ENCODE data around the gene CHRM2.

CHRM2 gene

DNA sequence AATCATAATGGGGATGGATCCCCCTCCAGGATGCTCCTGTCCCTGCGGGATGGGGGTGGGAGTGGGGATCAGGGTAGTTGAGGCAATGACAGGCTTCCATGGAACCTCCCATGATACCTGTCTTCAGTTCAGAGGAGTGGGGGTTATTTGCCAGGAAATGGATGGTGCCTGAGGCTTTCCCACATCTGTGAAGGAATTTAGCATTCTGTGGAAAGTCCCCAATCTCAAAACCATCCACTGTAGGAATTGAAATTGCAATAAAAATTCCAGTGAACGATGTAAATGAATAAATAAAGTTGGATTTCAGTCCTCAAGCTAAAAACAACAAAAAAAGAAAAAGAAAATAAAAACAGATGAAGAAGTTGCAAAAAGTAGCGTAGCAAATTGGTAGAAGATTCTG lies 81.9 kb downstream of the CHRM2 start:
- no peak overlapping the region for H3K4me3 ChIP-seq (ENCODE audit: low read depth, low read length)
- TF ChIP-seq, protein P1, sequence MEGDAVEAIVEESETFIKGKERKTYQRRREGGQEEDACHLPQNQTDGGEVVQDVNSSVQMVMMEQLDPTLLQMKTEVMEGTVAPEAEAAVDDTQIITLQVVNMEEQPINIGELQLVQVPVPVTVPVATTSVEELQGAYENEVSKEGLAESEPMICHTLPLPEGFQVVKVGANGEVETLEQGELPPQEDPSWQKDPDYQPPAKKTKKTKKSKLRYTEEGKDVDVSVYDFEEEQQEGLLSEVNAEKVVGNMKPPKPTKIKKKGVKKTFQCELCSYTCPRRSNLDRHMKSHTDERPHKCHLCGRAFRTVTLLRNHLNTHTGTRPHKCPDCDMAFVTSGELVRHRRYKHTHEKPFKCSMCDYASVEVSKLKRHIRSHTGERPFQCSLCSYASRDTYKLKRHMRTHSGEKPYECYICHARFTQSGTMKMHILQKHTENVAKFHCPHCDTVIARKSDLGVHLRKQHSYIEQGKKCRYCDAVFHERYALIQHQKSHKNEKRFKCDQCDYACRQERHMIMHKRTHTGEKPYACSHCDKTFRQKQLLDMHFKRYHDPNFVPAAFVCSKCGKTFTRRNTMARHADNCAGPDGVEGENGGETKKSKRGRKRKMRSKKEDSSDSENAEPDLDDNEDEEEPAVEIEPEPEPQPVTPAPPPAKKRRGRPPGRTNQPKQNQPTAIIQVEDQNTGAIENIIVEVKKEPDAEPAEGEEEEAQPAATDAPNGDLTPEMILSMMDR (IDR thresholded peaks at IDR 0.05; ENCODE audit: low read depth, low read length, missing control alignments): no peak
- no peak for DNase-seq (ENCODE audit: low read depth)

DNA sequence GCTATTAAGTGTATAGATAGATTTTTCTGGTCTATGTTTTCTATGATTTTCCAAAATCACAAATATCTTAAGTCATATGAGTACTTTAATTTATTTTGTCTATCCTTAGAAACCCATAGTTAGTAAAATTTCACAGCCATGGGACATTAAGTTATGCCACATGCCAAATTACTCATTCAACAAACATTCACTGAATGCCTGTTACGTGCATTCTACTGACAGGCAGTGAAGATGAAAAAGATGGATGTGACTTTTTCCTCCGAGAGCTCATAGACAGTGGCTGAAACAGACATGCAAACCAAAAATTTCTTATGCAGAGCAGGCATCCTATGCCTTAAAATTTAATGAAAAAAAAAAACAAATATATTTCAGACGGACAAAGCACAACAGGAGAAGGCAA lies 84.9 kb downstream of the CHRM2 start:
- DNase-seq (ENCODE audit: low read depth): no peak
- TF ChIP-seq, protein P1 (IDR thresholded peaks at IDR 0.05; ENCODE audit: low read depth, low read length, missing control alignments): no peak

DNA sequence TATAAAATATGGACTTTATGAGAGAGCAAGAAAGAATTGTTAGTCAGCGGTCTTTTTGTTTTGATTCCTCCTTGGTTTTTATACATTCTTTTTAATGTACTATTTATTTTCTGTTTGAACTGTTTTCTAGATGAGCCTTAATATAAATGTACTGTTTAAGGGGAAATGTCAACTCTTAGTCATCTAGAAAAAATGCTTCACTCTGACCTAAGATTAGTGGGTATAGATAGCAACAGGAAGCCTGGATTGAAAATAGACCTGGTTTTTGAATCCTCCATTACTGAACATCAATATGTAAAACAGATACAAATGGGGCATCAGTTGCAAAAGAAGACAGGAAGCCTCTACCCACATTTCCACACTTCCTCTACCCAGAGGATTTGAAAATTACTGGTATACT lies 87.8 kb downstream of the CHRM2 start:
- DNase-seq (ENCODE audit: low read depth): no peak
- no peak overlapping the region for H3K4me3 ChIP-seq (ENCODE audit: low read depth, low read length)

More for the DNA sequence above, 84.9 kb downstream of the CHRM2 start:
- H3K4me3 ChIP-seq (ENCODE audit: low read depth, low read length): no peak overlapping the region

DNA sequence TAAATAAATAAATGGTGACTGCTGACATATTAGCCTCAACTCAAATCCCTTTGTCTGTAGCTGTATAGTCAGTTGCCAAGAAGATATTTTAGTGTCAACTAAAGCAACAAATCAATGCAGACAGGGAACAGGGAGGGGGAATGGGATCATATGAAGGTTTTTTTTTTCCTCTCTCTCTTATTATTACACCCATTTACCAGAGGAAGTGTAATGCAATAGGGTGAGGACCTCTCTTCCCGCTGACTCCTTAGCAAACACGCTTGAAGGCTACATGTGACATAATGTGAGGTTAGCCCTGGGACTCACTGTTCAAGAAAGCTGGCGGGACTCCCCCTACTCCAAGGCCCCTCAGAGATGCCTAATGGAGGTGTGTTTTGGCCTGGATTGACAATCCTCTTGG lies 88.2 kb downstream of the CHRM2 start:
- DNase-seq (ENCODE audit: low read depth): no peak
- H3K4me3 ChIP-seq (ENCODE audit: low read depth, low read length): no peak overlapping the region
- TF ChIP-seq, protein P1 (IDR thresholded peaks at IDR 0.05; ENCODE audit: low read depth, low read length, missing control alignments): no peak

More for the DNA sequence above, 87.8 kb downstream of the CHRM2 start:
- TF ChIP-seq, protein P1 (IDR thresholded peaks at IDR 0.05; ENCODE audit: low read depth, low read length, missing control alignments): no peak

DNA sequence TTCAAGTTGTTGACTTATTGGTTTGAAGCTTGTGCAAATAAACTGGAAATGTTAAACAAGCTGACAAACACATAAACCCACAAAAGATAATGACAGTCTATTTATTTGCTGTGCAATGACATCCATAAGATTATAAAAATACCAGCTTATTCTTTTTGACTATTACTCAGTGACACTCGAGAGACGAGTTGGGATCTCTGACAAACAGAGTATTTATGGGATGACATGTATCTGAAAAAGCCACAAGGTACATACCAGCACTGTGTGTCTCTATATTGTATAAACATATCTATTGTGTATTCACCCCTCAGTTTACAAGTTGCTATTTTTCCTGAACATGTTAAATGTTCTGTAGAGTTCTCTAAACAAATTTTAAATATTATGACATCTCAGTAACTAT lies 88.9 kb downstream of the CHRM2 start:
- TF ChIP-seq, protein P1 (IDR thresholded peaks at IDR 0.05; ENCODE audit: low read depth, low read length, missing control alignments): no peak
- H3K4me3 ChIP-seq (ENCODE audit: low read depth, low read length): no peak overlapping the region
- no peak for DNase-seq (ENCODE audit: low read depth)

DNA sequence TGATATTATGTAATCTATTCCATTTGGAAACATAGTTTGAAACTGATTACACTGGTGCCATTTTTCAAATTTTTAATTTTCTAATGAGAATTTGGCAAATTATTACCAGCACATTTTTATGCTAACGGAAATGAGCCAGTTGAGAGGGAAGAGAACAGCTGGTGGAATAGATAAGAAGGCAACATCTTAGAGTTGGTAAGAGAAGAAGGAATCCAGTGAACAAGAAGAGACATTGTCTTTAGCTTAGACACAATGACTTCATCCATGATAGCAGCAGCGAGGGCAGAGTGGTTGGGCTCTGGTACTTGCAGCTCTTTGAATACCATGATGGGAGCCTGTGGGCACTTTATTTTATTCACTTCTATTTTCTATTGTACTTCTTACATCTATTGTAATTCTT lies 89.6 kb downstream of the CHRM2 start:
- DNase-seq (ENCODE audit: low read depth): no peak
- TF ChIP-seq, protein P1 (IDR thresholded peaks at IDR 0.05; ENCODE audit: low read depth, low read length, missing control alignments): no peak
- H3K4me3 ChIP-seq (ENCODE audit: low read depth, low read length): no peak overlapping the region

DNA sequence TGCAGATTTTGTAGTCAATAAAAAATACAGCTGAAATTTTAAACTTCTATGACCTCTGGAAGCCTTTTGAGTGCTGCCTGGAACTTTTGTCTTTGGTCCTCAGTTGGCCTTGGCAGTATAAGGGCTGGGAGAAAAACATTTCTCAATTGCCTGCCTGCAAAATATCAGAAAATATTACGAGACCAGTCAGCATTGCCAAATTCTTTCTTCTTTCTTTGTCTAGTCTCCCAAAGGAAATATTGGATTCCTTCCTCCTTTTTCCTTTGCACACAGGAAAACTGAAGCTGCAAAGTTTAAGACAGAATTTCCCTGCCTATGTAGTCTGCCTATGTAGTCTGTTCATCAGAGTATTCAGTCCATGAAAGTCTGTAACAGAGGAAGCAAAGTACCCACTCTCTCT lies 95.9 kb downstream of the CHRM2 start:
- TF ChIP-seq, protein P1 (IDR thresholded peaks at IDR 0.05; ENCODE audit: low read depth, low read length, missing control alignments): no peak
- no peak for DNase-seq (ENCODE audit: low read depth)
- no peak overlapping the region for H3K4me3 ChIP-seq (ENCODE audit: low read depth, low read length)

Data from GM12864 (cell line).